Measurements from ENCODE around the gene CACNB1. TPM values are rescaled to one million over a fixed set of nuclear protein-coding genes. Genes with fewer than 3 reads are reported as not detected.
A peak's percentile ranks its signal among the peaks of the same experiment; 100 is the strongest.

CACNB1 gene
- total RNA-seq, 2 experiments from 2014 or later: 14.9 to 15.5 TPM

GRCh38 chr17:39193346-39193745 lies 4.1 kb downstream of the CACNB1 start:
- no peak for TF ChIP-seq CTCF (IDR thresholded peaks at IDR 0.05)
- ChIA-PET CTCF (interaction anchor here (1.3 kb wide), 1 partner anchor 19 kb away, joined by 3 read pairs; no protein-coding TSS in a partner anchor), POLR2A (no interaction called here)
- no peak overlapping the region for H3K27ac ChIP-seq (ENCODE audit: low read depth in 1 of 2, low read length in 2 of 2)
- intact Hi-C loops (cut with DNase I, micrococcal nuclease): no loop called here
- Mint-ChIP-seq H3K9me3 (no peaks in the 10 kb centered on the region), H3K4me1 (ENCODE audit: low read depth) (peaks cover 30% of the 10 kb centered on the region), H3K27me3 (no peaks in the 10 kb centered on the region), H3K36me3 (ENCODE audit: low read depth) (peaks cover 9% of the 10 kb centered on the region), H3K4me3 (no peak overlapping the region), H3K27ac (no peak overlapping the region)
- peaks cover 34% of the 10 kb centered on the region for H3K36me3 ChIP-seq (ENCODE audit: insufficient read depth, low read length)
- H3K9me3 ChIP-seq (ENCODE audit: control insufficient read depth in 1 of 2, insufficient read depth in 1 of 2, low read length in 2 of 2): no peaks in the 10 kb centered on the region
- no peaks in the 10 kb centered on the region for H3K27me3 ChIP-seq (ENCODE audit: control insufficient read depth in 1 of 2, insufficient read depth in 2 of 2, low read length in 2 of 2)
- no peak overlapping the region for H3K4me3 ChIP-seq (ENCODE audit: low read length)
- ATAC-seq (ENCODE audit: poor library complexity) (no peak), DNase-seq (peak in 1 of 14 experiments; percentile 16)
- peaks cover 45% of the 10 kb centered on the region for H3K4me1 ChIP-seq (ENCODE audit: insufficient read depth, low read length)

GRCh38 chr17:39192901-39193300 lies 4.6 kb downstream of the CACNB1 start:
- Mint-ChIP-seq H3K27ac (no peak overlapping the region), H3K9me3 (no peaks in the 10 kb centered on the region), H3K36me3 (ENCODE audit: low read depth) (peaks cover 10% of the 10 kb centered on the region), H3K4me3 (no peak overlapping the region), H3K4me1 (ENCODE audit: low read depth) (peaks cover 25% of the 10 kb centered on the region), H3K27me3 (no peaks in the 10 kb centered on the region)
- H3K4me3 ChIP-seq (ENCODE audit: low read length): no peak overlapping the region
- H3K4me1 ChIP-seq (ENCODE audit: insufficient read depth, low read length): peaks cover 40% of the 10 kb centered on the region
- no peaks in the 10 kb centered on the region for H3K27me3 ChIP-seq (ENCODE audit: control insufficient read depth in 1 of 2, insufficient read depth in 2 of 2, low read length in 2 of 2)
- no peak overlapping the region for H3K27ac ChIP-seq (ENCODE audit: low read depth in 1 of 2, low read length in 2 of 2)
- intact Hi-C loops (cut with DNase I, micrococcal nuclease): no loop called here
- DNase-seq: no peak
- no peaks in the 10 kb centered on the region for H3K9me3 ChIP-seq (ENCODE audit: control insufficient read depth in 1 of 2, insufficient read depth in 1 of 2, low read length in 2 of 2)
- ChIA-PET CTCF (interaction anchor here (1.3 kb wide), 1 partner anchor 18 kb away, joined by 3 read pairs; no protein-coding TSS in a partner anchor), POLR2A (no interaction called here)
- H3K36me3 ChIP-seq (ENCODE audit: insufficient read depth, low read length): peaks cover 34% of the 10 kb centered on the region
- no peak for TF ChIP-seq CTCF (IDR thresholded peaks at IDR 0.05)
- ATAC-seq (ENCODE audit: poor library complexity): no peak

- Histone ChIP-seq H3K9me3 (ENCODE audit: control insufficient read depth in 1 of 2, insufficient read depth in 1 of 2, low read length in 2 of 2) (no peaks in the 10 kb centered on the region), H3K4me3 (ENCODE audit: low read length) (no peak overlapping the region), H3K36me3 (ENCODE audit: insufficient read depth, low read length) (peaks cover 43% of the 10 kb centered on the region), H3K4me1 (ENCODE audit: insufficient read depth, low read length) (peaks cover 33% of the 10 kb centered on the region), H3K27ac (ENCODE audit: low read depth in 1 of 2, low read length in 2 of 2) (no peak overlapping the region), H3K27me3 (ENCODE audit: control insufficient read depth in 1 of 2, insufficient read depth in 2 of 2, low read length in 2 of 2) (no peaks in the 10 kb centered on the region)
- no peak for TF ChIP-seq CTCF (IDR thresholded peaks at IDR 0.05)
- CTCF ChIA-PET: interaction anchor here (0.6 to 1.3 kb wide), 2 partner anchors 17 to 215 kb away, joined by 3 read pairs; no protein-coding TSS in a partner anchor
- Mint-ChIP-seq H3K27ac (no peak overlapping the region), H3K27me3 (no peaks in the 10 kb centered on the region), H3K4me3 (peak overlapping the region; percentile 21), H3K4me1 (ENCODE audit: low read depth) (peaks cover 24% of the 10 kb centered on the region), H3K36me3 (ENCODE audit: low read depth) (peaks cover 20% of the 10 kb centered on the region), H3K9me3 (no peaks in the 10 kb centered on the region)
- DNase-seq (no peak), ATAC-seq (ENCODE audit: poor library complexity) (no peak)
- intact Hi-C loops (cut with DNase I, micrococcal nuclease): no loop called here
- POLR2A ChIA-PET: interaction anchor here (1.2 to 1.5 kb wide), 2 partner anchors 8 to 39 kb away, joined by 4 read pairs; no protein-coding TSS in a partner anchor
Measured at GRCh38 chr17:39191750-39192510, 5.5 kb downstream of the CACNB1 start.

All from CD4-positive, alpha-beta T cell (primary cell).